Stimulated activated naive CD4-positive, alpha-beta T cell (primary cell): ENCODE measurements around the gene BDKRB2.

Experiments
- DNase-seq, 6 experiments: peaks; one replicate each; lab custom pipeline; 2025; lab: John Stamatoyannopoulos, UW

Gene BDKRB2

GRCh38 chr14:96204151-96205058 lies at the start of gene BDKRB2:
TSS of gene BDKRB2 (plus strand) at chr14:96204839. CDS start at chr14:96237108, 32,269 bp downstream.
- DNase-seq = no peak

GRCh38 chr14:96154900-96155299 lies 49.7 kb upstream of the BDKRB2 start:
- DNase-seq = no peak

- no peak for DNase-seq
Observed at GRCh38 chr14:96156804-96157760, 47.6 kb upstream of the BDKRB2 start.

GRCh38 chr14:96158735-96159134 lies 45.9 kb upstream of the BDKRB2 start:
- DNase-seq = no peak

- no peak for DNase-seq
Observed at GRCh38 chr14:96160076-96160912, 44.3 kb upstream of the BDKRB2 start.

- no peak for DNase-seq
Observed at GRCh38 chr14:96160913-96161310, 43.7 kb upstream of the BDKRB2 start.

GRCh38 chr14:96161636-96162035 lies 43.0 kb upstream of the BDKRB2 start:
- DNase-seq = no peak

- no peak for DNase-seq
Observed at GRCh38 chr14:96162265-96162664, 42.4 kb upstream of the BDKRB2 start.

- DNase-seq = no peak
Observed at GRCh38 chr14:96162741-96163140, 41.9 kb upstream of the BDKRB2 start.

GRCh38 chr14:96164861-96165490 lies 39.7 kb upstream of the BDKRB2 start:
- no peak for DNase-seq

GRCh38 chr14:96165493-96166436 lies 38.9 kb upstream of the BDKRB2 start:
- DNase-seq = no peak

- no peak for DNase-seq
Observed at GRCh38 chr14:96166461-96167223, 38.0 kb upstream of the BDKRB2 start.

- no peak for DNase-seq
Observed at GRCh38 chr14:96167224-96168148, 37.2 kb upstream of the BDKRB2 start.

GRCh38 chr14:96168581-96168980 lies 36.1 kb upstream of the BDKRB2 start:
- DNase-seq = no peak

GRCh38 chr14:96170961-96171592 lies 33.6 kb upstream of the BDKRB2 start:
- DNase-seq = no peak

GRCh38 chr14:96173636-96174475 lies 30.8 kb upstream of the BDKRB2 start:
- DNase-seq = no peak

- no peak for DNase-seq
Observed at GRCh38 chr14:96176275-96176674, 28.4 kb upstream of the BDKRB2 start.
